ENCODE measurements around the gene ARHGEF25.
"Not testable (repeated sequence)": the region's sequence is repeated elsewhere in the genome, so short reads cannot be mapped to it uniquely, and the experiment has no call there.

Gene ARHGEF25

DNA sequence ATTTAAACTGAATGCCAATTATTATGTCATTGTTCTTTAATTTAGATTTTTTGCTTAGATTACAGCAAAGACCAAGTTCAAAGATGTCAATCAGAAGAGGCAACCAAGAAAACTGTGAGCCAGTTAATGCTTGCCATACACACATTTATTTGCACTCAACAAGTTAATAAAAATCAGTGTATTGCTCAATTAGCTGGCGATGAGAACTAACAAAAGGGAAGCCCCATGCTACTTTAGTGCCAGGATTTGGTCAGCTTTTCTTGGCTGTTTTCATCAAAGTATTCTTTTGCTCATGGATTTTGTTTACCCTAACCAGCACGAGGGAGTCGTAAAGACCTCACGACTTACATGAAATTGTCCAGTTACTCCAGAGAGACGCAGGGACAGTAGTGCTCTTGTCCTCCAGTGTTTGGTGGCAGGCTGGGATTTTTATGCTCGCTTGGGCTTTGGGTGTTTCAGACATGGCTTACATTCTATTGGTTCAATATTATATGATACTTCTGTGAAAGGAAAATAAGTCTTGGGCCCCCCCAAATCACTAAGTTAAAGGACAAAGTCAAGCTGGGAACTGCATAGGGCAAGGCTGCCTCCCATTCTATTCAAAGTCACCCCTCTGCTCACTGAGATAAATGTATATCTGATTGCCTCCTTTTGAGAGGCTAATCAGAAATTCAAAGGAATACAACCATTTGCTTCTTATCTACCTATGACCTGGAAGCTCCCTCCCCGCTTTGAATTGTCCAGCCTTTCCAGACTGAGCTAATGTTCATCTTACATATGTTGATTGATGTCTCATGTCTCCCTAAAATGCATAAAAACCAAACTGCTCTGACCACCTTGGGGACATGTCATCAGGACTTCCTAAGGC, 29.2 kb downstream of the ARHGEF25 start:
- H3K4me3 ChIP-seq (ENCODE audit: low read depth, low read length): no peak overlapping the region
- TF ChIP-seq, protein P1, sequence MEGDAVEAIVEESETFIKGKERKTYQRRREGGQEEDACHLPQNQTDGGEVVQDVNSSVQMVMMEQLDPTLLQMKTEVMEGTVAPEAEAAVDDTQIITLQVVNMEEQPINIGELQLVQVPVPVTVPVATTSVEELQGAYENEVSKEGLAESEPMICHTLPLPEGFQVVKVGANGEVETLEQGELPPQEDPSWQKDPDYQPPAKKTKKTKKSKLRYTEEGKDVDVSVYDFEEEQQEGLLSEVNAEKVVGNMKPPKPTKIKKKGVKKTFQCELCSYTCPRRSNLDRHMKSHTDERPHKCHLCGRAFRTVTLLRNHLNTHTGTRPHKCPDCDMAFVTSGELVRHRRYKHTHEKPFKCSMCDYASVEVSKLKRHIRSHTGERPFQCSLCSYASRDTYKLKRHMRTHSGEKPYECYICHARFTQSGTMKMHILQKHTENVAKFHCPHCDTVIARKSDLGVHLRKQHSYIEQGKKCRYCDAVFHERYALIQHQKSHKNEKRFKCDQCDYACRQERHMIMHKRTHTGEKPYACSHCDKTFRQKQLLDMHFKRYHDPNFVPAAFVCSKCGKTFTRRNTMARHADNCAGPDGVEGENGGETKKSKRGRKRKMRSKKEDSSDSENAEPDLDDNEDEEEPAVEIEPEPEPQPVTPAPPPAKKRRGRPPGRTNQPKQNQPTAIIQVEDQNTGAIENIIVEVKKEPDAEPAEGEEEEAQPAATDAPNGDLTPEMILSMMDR (IDR thresholded peaks at IDR 0.05; ENCODE audit: low read depth, low read length): no peak

DNA sequence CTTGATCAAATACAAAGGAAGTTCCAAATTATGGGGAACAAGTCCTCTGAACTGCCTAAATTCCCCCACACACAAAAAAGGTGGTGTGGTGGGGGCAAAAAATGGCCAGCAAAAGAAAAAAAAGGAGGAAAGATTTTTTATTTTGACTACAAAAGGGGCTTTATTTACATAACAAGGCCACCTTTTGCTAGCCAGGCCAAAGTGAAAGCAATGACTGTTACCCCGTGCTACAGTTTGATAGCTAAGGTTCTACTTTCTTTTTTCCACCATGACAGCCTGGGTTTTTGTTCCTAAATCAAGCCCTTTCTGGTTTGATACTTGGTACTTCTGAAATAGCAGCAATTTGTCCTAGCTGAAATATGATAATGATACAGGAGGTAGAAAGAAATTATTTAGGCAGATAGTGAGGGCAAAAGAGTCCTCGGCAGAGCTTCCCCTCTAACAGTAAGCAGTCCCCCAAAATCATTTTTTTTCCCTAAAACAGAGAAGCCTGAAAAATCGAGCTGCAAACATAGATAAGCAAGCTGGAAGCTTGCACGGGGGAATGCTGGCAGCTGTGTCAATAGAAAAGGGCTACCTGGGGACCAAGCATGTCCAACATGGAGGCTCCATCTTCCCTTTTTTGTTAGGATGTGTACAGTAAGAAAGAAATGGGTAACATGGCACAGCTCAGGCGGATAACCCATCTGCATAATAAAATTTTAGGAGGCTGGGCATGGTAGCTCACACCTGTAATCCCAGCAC, 30.6 kb downstream of the ARHGEF25 start:
- TF ChIP-seq, protein P1 (IDR thresholded peaks at IDR 0.05; ENCODE audit: low read depth, low read length): no peak
- no peak overlapping the region for H3K4me3 ChIP-seq (ENCODE audit: low read depth, low read length)

DNA sequence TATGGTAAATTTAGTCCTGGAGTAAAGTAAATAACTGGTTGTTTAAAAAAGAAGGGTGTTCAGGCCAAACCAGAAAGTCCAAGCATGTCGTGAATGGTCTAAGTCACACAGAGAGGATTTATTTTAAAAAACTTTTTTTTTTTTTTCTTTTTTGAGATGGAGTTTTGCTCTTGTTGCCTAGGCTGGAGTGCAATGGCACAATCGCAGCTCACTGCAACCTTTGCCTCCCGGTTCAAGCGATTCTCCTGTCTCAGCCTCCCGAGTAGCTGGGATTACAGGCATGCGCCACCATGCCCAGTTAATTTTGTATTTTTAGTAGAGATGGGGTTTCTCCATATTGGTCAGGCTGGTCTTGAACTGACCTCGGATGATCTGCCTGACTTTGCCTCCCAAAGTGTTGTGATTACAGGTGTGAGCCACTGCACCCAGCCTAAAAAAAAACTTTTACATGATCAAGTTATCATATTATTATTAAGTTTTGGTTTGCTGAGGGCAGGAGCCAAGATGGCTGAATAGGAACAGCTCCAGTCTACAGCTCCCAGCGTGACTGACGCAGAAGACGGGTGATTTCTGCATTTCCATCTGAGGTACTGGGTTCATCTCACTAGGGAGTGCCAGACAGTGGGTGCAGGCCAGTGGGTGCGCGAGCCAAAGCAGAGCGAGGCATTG, 34.9 kb downstream of the ARHGEF25 start:
- not testable (repeated sequence) for H3K4me3 ChIP-seq (ENCODE audit: low read depth, low read length)

DNA sequence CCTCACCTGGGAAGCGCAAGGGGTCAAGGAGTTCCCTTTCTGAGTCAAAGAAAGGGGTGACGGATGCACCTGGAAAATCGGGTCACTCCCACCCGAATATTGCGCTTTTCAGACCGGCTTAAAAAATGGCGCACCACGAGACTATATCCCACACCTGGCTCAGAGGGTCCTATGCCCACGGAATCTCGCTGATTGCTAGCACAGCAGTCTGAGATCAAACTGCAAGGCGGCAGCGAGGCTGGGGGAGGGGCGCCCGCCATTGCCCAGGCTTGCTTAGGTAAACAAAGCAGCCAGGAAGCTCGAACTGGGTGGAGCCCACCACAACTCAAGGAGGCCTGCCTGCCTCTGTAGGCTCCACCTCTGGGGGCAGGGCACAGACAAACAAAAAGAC, 35.4 kb downstream of the ARHGEF25 start:
- H3K4me3 ChIP-seq (ENCODE audit: low read depth, low read length): not testable (repeated sequence)

DNA sequence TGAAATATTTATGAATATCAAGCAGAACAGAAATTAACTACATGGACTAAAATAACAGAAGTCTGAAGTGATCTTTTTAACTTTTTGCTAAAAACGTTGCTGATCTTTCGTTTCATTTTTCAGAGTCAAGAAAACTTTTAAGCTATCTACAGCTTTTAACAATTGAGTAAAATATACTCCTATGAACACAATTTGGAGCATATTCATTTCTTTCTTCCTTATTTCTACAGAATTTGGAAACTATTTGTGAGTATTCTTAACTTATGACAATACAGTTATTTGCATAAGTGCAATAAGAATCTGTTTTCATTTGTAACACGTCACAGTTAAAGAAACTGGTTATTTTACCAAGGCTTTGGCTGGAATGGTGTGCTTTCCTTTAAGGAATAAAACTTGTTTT, 42.8 kb downstream of the ARHGEF25 start:
- H3K4me3 ChIP-seq (ENCODE audit: low read depth, low read length): no peak overlapping the region
- TF ChIP-seq, protein P1 (IDR thresholded peaks at IDR 0.05; ENCODE audit: low read depth, low read length): no peak

DNA sequence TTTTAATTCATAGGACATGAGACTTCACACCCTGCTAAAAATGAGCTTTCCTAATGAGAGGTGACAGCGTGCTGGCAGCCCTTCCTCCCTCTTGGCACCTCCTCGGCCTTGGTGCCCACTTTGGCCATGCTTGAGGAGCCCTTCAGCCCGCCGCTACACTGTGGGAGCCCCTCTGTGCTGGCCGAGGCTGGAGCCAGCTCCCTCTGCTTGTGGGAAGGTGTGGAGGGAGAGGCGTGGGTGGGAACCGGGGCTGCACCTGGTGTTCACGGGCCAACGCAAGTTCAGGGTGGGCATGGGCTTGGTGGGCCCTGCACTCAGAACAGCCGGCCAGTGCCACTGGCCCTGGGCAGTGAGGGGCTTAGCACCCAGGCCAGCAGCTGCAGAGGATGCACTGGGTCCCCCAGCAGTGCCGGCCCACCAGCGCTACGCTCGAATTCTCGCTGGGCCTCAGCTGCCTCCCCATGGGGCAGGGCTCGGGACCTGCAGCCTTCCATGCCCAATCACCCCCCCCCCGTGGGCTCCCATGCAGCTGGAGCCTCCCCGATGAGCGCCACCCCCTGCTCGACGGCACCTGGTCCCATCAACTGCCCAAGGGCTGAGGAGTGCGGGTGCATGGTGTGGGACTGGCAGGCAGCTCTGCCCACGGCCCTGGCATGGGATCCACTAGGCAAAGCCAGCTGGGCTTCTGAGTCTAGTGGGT, 44.5 kb downstream of the ARHGEF25 start:
- TF ChIP-seq, protein P1 (IDR thresholded peaks at IDR 0.05; ENCODE audit: low read depth, low read length): no peak
- no peak overlapping the region for H3K4me3 ChIP-seq (ENCODE audit: low read depth, low read length)

DNA sequence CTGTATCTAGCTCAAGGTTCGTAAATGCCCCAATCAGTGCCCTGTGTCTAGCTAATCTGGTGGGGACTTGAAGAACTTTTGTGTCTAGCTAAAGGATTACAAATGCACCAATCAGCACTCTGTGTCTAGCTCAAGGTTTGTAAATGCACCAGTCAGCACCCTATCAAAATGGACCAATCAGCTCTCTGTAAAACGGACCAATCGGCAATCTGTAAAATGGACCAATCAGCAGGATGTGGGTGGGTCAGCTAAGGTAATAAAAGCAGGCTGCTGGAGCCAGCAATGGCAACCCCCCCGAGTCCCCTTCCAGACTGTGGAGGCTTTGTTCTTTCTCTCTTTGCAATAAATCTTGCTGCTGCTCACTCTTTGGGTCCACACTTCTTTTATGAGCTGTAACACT, 45.2 kb downstream of the ARHGEF25 start:
- H3K4me3 ChIP-seq (ENCODE audit: low read depth, low read length): not testable (repeated sequence)

DNA sequence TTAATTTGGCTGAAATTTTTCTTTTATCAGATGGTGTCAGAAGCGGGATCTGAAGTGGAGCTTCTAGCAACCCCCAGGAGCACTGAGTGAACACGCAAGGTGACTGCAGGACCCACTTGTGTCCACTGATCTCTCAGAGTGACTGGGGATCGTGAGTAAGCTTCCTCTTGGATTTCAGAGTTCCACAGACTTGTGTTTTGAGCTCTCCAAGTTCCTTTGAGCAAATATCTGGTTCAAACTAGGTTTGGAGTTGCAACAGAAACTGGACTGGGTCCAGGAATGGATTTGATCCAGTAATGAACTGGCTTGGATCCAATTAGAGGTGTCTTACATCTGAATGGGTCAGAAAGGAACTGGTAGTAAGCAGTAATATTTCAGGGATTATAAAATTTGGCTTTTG, 46.5 kb downstream of the ARHGEF25 start:
- no peak overlapping the region for H3K4me3 ChIP-seq (ENCODE audit: low read depth, low read length)
- TF ChIP-seq, protein P1 (IDR thresholded peaks at IDR 0.05; ENCODE audit: low read depth, low read length): no peak
